NCI-H2171 (cell line): ENCODE measurements around the gene COL6A2.
"Not testable (repeated sequence)": the region's sequence is repeated elsewhere in the genome, so short reads cannot be mapped to it uniquely, and the experiment has no call there.

ENCODE experiments used
- DNase-seq: peaks from one replicate; lab custom pipeline; 2025; lab: John Stamatoyannopoulos, UW

COL6A2 gene

DNA sequence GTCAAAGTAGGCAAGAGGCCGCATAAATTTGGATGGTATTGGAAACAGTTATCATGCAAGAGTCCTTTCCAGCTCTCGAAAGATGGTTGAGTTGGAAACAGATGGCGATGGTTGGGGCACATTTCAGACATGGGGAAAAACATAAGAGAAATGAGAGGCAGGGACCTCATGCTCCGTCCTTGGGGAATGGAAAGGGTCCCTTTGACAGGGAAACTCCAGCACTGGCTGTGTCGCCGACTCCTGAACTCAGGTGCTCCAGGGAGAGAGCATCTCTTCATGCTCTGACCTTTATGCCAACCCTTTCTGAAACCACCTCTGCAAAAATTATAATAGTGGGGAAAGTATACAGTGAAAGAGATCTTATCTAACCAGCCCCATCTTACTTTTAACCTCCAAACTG is 36.8 kb upstream of the COL6A2 start:
- DNase-seq, result no peak

DNA sequence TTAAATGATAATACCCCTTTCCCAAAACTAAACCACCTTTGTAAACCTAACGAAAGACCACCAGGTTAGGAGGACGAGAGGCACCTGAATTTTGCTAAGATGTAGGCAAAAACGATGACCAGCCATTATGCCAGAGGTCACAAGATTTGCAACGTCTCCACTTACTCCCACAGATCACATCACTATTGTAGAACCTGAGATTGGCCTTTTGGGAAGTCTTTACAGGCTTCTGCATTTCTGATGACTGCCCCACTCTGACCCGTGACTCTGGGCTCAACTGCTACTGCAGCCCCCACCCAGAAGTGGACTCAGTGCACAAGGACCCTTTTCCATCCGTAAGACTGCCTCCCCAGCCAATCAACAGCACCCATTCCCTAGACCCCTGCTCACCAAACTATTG is 36.4 kb upstream of the COL6A2 start:
- DNase-seq, result no peak

DNA sequence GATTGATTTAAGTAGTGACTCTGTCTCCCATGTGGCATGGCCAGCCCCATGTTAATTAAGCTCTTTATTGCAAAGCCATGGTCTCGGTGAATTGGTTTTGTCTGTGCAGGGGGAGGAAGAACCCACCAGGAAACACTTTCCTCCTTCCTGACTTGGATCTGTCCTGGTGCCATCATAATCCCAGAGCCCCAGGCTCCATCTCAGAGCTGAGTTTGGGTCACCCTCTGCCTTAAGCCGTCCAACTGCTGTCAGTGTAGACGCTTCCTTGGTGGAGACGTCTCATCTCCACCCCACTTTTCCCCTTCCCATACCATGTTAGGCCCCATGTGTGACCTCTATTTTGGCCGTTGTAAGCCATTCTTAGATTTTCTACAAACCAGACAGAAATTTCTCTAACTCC is 36.0 kb upstream of the COL6A2 start:
- DNase-seq, result no peak

DNA sequence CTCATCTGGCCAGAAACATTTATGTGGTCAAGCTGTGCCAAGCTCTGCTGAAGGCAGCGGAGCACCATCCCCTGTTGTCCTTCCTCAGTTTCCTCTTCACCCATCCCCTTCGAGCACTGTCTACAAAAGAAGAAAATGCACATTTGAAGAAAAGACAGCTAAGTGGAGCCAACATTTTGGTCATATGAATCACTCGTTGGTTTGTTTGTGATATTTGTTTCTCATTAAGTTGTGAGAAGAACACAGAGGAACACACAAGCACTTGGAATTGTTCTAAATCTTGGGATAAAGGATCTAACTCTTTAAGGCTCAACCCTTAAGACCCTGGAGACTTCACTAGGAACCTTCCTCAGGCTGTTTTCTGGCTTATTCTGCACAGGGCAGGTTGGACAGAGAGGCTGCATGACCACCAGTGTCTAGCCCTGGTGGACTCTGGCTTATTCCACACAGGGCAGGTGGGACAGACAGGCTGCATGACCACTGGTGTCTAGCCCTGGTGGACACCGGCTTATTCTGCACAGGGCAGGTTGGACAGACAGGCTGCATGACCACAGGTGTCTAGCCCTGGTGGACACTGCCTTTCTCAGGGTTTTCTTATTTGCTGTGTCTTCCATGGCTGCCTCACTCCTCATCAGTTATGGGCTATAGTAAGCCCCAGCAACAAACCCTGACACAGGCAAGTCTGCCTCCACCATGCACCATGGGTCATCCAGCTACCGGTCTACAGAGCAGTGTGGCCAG is 35.3 kb upstream of the COL6A2 start:
- no peak for DNase-seq

DNA sequence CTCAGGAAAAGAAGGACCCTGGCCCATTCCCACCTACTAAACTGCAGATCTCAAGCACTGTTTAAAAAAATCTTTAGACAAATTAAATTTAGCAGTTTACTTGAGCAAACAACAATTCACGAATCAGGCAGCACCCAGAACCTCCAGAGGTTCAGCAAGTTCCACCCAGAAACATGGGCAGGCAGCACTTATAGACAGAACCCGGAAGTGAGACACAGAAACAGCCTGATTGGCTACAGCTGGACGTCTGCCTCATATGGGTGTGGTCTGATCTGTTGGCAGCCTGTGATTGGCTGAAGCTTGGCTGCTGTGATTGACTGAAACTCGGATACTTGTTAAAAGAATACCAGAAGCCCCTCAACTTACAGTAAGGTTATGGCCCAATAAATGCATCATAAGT is 34.7 kb upstream of the COL6A2 start:
- DNase-seq, result no peak

DNA sequence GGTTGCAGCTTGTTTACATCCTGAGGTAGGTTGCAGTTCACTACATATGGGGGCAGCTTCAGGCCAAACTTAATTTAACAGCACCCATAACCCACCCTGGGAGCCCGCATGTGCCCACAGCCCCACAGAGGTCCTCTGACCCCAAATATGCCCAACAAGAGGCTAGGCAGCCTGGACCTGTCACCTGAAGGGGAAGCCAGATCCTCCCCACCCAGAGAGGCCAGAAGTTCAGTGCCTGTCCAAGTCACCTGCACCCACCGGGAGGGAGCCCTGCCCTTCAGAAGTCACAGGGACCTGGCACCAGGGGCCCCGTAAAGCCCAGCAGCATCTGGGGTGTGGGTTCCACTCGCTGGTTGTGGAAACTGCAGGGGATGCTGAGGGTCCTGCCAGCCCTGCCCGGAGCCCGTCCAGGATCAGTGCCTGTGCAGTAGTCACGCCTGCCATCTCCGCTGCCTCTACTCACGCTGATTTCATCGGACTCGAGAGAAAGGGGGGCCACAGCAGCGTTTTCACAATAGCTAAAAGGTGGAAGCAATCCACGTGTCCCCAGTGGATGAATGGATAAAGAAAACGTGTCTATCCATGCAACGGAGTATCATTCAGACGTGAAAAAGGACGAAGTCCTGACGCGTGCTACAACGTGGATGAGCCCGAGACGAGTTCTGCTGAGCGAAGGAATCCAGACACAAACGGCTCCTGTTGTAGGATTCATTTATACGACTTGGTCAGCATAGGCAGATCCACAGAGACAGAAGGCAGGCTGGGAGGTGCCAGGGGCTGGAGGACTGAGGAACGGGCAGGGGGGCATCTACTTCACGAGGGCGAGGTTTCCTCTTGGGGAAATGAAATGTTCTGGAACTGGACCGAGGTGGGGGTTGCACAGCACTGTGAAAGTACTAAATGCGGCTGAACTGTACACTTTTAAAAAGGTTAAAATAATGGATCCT is 33.9 kb upstream of the COL6A2 start:
- DNase-seq, result no peak

DNA sequence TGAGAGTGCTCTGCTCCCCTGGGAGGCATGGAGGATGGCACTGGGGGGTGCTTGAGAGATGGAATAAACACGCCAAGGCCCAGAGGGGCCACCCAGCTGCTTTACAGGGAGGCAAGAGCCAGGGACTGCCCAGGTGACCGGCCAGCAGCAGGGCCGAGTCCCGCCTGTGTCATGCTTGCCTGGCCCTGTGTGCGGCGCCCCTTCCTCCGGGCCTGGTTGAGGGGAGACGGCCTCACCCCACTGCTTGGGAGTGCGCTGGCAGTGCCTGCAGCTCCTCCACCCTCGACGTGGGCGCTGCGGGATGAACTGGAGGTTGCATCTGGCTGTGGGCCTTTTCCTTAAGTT is 33.1 kb upstream of the COL6A2 start:
- DNase-seq, result no peak

DNA sequence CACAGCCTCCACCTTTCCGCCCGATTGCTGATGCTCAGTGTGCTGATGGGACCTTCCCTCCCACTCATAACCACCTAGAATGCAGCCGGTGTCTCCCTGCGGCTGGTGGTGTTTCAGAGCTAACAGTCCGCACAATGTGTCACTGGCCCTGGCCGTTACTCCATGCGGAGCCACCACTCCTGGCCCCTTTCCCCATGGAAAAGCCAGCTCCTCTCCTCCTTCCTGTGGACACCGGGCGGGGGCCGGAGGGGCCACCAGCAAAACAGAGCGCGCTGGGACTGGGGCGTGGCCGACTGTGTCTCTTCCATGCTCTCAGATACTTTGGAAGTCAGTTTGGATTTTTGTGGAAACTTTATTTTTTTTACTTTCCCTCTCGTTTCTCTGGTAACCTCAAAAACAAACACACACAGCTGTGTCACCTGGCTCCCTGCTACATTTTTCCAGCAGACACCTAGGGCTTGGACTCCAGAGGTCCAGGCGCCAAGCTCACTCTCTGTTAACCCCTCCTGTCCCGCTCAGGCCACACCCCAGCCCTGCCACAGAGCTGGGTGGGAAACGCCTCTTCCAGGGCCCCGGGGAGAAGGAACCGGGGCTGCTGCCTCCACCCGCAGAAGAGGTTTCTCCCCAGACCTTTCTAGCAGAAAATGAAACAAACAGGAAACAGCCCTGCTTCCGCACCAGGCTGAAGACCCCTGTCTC is 32.5 kb upstream of the COL6A2 start:
- no peak for DNase-seq

DNA sequence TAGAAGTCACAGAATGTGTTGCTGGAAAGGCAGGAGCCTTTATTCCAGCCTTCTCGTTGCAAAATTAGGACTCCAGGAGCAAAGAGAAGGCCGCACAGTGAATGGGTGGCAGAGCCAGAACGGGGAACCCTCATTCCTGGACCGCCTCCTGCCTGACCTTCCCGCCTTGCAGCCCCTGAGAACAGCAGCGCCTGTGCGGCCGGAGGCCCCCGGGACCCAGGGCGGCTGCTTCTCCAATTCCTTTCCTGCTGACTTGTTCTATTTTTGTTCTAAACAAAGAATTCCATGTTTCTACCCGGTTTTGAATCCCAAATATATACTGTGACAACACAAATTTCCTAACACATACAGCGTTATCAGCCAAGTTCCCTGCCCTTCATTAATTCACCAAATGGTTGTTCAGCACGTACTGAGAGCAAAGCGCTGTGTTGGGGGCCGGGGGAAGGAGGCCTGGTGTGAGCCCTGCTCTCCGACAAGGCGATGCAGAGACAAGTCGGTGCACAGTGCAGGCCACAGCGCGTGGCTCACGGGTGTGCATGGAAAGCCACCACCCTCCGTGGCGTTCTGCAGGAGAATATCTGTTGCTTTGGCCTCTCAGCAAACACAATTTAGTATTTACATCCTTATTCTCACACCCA is 31.9 kb upstream of the COL6A2 start:
- no peak for DNase-seq

DNA sequence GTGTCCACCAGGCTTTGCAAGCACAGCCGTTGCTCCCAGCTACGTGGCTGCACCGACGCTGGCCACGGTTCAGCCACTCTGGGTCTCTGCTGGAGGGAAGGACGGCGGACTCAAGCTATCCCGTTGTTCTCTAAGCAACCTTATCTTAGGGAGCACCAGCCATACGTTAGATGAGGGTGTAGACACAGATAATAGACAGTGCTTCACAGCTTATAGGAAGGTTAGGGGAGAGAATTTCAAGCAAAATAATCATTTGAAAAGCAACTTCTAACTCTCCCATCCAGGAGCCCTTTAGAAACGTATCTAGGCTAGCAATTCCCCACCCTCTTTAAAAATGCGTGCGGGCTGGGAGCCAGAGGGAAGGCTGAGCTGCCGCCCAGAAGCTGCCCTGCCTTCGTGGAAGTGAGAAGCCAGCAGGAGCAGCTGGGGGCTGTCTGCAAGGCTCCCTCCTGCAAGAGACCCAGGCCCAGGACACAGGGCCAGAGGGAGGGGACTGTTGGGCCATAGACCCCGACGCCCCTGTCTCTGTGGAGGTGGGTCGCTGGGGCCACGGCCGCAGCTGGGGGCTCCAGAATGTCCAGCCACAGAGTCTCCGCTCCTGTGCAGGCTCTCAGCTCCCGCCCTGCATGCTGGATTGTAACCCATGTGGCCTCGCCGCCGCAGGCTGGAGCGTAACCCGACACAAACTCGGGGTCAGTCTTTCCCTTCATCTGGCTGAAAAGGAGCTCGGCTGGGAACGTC is 31.2 kb upstream of the COL6A2 start:
- no peak for DNase-seq

DNA sequence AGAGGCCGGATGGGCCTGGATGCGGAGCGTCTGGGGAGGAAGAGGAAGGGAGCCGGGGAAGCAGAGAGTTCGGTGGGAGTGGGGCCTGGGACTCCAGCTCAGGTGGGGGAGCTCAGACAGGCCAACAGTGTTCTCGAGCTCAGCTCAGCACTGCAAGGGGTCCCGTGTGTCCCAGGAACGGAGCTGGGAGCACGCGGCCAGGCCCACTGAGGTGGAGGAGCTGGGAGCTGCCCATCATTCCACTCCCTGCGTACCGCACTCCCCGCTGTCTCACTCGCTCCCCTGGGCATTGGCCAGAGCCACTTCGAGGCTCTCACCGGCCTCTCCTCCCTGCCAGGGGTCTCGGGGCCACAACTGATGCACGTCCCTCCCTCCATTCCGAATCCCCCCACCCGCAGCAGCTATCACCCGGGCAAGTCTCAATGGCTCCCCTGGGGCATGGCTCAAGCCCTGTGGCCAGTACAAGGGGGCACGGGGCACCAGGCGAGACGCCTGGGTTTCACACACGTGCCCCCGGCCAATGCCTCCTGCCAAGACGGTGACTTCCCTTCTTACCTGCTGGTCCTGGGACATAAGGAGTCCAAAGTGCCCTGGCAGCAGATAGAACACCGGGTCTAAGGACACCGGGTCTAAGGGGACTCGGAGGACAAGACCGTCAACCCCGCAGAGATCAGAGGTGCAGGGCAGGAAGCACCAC is 30.3 kb upstream of the COL6A2 start:
- no peak for DNase-seq

DNA sequence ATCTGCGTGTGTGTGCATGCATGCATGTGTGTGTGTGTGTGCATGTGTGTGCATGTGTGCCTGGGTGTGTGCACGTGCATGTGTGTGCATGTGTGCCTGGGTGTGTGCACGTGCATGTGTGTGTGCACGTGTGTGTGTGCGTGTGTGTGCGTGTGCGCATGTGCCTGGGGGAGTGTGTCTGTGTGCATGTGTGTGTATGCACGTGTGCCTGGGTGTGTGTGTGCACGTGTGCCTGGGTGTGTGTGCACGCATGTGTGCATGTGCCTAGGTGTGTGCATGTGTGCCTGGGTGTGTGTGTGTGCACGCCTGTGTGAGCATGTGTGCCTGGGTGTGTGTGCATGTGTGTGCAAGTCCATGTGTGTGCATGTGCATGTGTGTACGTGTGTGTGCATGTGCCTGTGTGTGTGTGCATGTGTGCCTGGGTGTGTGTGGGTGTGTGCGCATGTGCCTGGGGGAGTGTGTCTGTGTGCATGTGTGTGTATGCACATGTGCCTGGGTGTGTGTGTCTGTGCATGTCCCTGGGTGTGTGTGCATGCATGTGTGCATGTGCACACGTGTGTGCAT is 29.3 kb upstream of the COL6A2 start:
- DNase-seq, result no peak

DNA sequence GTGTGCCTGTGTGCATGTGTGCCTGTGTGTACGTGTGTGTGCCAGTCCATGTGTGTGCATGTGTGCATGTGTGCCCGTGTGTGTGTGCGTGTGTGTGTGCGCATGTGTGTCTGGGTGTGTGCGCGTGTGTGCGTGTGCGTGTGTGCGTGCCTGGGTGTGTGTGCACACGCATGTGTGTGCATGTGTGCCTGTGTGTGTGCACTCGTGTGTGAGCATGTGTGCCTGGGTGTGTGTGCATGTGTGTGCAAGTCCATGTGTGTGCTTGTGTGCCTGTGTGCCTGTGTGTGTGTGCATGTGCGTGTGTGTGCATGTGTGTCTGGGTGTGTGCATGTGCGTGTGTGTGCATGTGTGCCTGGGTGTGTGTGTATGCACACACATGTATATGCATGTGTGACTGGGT is 28.7 kb upstream of the COL6A2 start:
- DNase-seq, result no peak

DNA sequence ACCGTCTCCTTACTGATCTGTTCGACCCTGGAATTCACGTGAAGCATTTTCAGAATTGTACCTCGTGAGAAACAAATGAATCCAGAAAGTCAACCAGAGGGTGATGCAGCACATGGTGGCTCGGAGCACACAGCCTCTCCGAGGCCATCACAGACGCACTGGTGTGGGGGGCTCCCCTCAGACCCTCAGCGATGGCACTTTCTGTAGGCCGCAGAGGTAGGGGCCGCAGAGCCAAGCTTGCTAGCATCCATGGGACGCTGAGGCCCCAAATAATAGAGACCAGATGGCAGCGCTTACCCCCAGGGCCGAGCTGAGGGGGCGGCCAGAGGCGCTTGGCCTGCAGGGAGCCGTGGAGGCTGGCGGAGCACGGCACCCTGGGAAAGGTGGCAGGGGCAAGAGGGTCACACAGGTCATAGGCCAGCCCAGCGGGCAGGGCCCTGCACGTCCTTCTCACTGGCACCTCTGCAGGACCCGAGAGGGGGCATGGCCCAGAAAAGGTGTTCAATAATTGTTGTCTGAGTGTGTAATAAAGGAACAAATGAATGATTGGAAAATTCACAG is 28.1 kb upstream of the COL6A2 start:
- no peak for DNase-seq

DNA sequence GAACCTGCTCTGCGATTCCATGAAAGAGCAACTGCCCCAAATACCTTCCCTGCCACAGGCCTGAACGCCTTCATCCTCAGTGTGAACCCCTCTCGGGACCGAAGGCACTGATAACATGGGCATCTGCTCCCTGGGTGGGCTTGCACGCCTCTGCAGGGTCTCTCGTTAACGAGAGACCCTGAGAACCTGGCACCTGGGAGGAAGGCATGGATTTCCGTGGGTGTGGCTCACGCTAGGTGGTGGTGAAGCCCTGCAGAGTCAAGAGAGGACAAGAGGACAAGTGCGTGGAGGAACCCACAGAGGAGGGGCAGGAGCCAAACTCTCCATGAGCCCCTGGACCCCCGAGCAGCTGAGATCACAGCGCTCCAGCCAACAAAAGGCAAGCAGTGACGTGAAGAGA is 26.8 kb upstream of the COL6A2 start:
- no peak for DNase-seq

DNA sequence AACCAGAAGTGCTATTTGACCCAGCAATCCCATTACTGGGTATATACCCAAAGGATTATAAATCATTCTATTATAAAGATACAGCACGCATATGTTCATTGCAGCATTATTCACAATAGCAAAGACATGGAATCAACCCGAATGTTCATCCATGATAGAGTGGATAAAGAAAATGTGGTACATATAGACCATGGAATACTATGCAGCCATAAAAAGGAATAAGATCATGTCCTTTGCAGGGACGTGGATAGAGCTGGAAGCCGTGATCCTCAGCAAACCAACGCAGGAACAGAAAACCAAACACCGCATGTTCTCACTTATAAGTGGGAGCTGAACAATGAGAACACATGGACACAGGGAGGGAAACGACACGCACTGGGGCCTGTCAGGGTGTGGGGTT is 21.2 kb upstream of the COL6A2 start:
- DNase-seq, result not testable (repeated sequence)

DNA sequence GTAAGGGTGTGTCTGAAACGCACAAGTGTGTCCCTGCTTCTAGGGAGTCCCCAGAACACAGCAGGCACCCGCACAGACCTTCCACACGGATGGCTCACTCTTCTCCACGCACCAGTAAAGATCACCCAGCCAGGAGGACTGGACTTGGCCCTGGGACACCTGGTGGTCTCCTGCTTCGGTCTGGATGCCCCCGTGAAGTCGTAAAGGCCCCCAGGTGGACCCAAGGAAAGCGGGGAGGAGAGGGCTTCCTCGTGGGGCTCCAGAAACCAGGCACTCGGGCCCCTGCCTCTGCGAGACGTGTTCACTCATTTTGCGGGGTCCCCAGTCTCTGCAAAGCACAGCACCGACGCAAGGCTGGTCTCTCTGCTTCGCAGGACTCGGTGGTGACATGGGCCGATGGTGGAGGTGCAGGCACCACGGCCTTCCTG is 20.2 kb upstream of the COL6A2 start:
- no peak for DNase-seq

DNA sequence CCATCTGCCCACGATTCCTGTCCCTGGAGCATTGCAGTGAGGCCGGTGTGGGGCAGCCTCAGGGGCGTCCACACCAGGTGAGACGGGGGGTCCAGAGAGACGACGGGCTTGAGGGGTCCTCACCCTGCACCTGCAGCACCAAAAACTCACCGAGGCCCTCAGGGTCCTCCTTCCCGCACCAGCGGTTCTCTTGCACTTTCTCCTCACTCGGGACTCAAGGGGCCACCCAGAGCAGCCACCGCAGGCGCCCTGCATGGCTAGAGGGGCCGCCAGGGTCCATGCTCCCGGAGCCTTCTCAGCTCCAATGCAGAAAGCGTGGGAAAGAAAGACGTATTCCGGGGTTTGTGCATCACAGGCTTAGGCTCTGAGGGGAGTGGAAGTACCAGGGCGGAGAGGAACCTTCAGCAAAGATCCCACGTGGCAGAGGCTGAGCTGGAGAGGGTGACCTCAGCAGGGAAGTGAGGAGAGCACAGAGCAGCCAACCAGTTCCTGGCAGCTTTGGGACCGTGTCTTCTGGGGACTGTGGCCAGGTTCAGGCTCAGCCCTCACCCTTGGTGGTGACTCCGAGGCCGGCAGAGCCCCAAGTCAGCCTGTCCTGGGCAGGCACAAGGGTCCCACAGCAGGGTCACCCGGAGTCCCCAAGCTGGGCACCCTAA is 19.5 kb upstream of the COL6A2 start:
- DNase-seq, result no peak

DNA sequence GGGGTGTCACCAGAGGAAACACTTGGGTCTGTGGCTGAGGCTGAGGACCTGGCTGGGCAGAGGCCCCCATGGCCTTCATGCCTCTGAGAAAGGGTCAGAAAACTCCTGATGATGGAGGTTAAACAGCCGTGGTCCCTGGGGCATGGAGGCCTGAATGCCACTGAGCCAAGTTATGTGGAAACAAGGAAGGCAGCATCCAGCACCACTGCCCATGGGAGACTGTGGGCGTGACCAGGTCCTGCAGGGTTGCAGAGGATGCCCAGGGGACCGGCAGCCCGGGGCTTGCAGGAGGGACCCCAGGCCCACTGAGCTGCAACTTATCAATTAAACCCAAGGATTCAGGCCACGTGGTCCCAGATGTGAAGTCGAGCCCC is 18.9 kb upstream of the COL6A2 start:
- no peak for DNase-seq
